Endothelial cell of umbilical vein (primary cell): ENCODE data around the gene MAMDC4.

Source experiments
- EZH2 ChIP-seq: IDR thresholded peaks from 2 replicates; pipeline ENCODE4 v1.6.1; 2012; ENCODE audit warnings: borderline replicate concordance, low read depth, mild to moderate bottlenecking, moderate library complexity, low read length, inconsistent platforms; ENCODE audit not compliant: severe bottlenecking
- FOS ChIP-seq: IDR thresholded peaks from 2 replicates; pipeline ENCODE4 v1.6.1; 2011; ENCODE audit warnings: mild to moderate bottlenecking, low read length, moderate library complexity, borderline replicate concordance; ENCODE audit not compliant: insufficient read depth
- GATA2 ChIP-seq: IDR thresholded peaks from 2 replicates; pipeline ENCODE4 v1.7.0; 2011; ENCODE audit warnings: low read depth, mild to moderate bottlenecking, moderate library complexity, mixed read lengths, low read length; ENCODE audit not compliant: insufficient read length, insufficient read depth
- JUN ChIP-seq: IDR thresholded peaks from 2 replicates; pipeline ENCODE4 v1.6.1; 2011; ENCODE audit warnings: borderline replicate concordance, low read depth; ENCODE audit not compliant: insufficient read length, insufficient read depth
- MAX ChIP-seq: IDR thresholded peaks from 2 replicates; pipeline ENCODE4 v1.6.1; 2011; ENCODE audit not compliant: insufficient read depth, insufficient read length
- POLR2A ChIP-seq: IDR thresholded peaks from 2 replicates; pipeline ENCODE4 v1.6.1; 2012; ENCODE audit warnings: low read depth, mild to moderate bottlenecking, control low read depth, low read length
- POLR2AphosphoS5 ChIP-seq: IDR thresholded peaks from 2 replicates; pipeline ENCODE4 v1.6.1; 2012; ENCODE audit warnings: low read depth, mild to moderate bottlenecking, control low read depth, low read length, moderate library complexity; ENCODE audit not compliant: insufficient read depth
- TF ChIP-seq, protein P1 (sequence below), 2 donors: IDR thresholded peaks; 1 replicate in 1 of 2; 2 replicates in 1 of 2; pipeline ENCODE4 v1.5.1; 2011; ENCODE audit warnings: low read length in 2 of 2, mild to moderate bottlenecking in 2 of 2, moderate library complexity in 2 of 2, control low read depth in 1 of 2, inconsistent platforms in 1 of 2, low read depth in 1 of 2; ENCODE audit not compliant: insufficient read depth in 1 of 2; ENCODE audit errors: extremely low read depth in 1 of 2

DNA sequence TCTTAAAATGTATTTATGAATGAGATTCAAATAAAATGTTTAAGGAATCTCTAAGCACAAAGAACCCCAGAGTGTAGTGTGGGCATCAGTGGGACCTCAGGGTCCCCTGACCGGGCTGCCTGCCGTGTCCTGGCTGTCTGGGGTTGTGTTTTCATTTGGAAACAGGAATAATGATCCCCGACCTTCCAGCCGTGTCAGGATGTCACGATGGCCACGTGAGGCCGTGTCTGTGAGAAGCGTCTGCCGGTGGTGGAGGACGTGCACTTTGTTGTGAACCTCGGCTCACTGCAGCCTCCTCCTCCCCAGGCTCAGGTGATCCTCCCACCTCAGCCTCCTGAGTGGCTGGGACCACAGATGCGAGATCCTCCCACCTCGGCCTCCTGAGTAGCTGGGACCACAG, 38.5 kb downstream of the MAMDC4 start:
- TF ChIP-seq, protein P1, sequence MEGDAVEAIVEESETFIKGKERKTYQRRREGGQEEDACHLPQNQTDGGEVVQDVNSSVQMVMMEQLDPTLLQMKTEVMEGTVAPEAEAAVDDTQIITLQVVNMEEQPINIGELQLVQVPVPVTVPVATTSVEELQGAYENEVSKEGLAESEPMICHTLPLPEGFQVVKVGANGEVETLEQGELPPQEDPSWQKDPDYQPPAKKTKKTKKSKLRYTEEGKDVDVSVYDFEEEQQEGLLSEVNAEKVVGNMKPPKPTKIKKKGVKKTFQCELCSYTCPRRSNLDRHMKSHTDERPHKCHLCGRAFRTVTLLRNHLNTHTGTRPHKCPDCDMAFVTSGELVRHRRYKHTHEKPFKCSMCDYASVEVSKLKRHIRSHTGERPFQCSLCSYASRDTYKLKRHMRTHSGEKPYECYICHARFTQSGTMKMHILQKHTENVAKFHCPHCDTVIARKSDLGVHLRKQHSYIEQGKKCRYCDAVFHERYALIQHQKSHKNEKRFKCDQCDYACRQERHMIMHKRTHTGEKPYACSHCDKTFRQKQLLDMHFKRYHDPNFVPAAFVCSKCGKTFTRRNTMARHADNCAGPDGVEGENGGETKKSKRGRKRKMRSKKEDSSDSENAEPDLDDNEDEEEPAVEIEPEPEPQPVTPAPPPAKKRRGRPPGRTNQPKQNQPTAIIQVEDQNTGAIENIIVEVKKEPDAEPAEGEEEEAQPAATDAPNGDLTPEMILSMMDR (IDR thresholded peaks at IDR 0.05; ENCODE audit: extremely low read depth in 1 of 2, insufficient read depth in 1 of 2, low read depth in 1 of 2, low read length in 2 of 2): no peak
- no peak for TF ChIP-seq POLR2AphosphoS5
- no peak for TF ChIP-seq POLR2A
- TF ChIP-seq EZH2: no peak
- TF ChIP-seq FOS: no peak
- no peak for TF ChIP-seq JUN
- no peak for TF ChIP-seq GATA2
- no peak for TF ChIP-seq MAX
